ENCODE measurements around the gene ADAMTS10. TPM values are rescaled to one million over a fixed set of nuclear protein-coding genes. Genes with fewer than 3 reads are reported as not detected.
"Not testable (repeated sequence)": the region's sequence is repeated elsewhere in the genome, so short reads cannot be mapped to it uniquely, and the experiment has no call there.

ADAMTS10 gene
- total RNA-seq, 1 donor from 2014 or later, result 0.80 TPM

DNA sequence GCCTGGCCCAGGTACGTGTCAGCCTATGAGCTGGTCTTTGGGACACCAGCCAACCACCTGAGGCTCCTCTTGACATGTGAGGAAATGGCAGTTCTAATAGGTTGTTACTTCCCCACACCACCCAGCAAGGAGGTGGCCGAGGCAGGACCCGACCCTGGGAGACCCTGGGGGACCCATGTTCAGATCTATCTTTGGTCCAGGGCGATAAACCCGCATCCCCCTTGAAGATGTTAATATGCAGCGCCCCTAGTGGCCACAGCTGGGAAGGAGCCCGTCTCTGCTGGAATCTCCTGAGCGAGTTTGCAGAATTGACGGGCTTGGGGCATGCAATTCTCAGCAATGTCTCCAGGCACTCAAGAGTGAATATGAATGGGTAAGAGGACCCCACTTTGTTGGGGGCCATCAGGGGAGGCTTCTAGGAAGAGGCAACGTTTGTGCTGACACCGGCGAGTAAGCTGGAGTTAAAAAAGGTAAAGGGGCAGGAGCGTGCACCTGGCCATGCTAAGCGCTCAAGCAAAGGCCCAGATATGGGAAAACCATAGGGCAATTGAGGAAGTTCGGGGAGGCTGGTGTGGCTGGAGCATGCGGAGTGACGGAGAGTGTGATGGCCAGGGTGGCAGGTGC is 31.8 kb downstream of the ADAMTS10 start:
- peaks cover 4% of the 10 kb centered on the region for H3K27me3 Mint-ChIP-seq (ENCODE audit: low read depth)
- H3K9me3 Mint-ChIP-seq, result no peaks in the 10 kb centered on the region
- H3K4me1 Mint-ChIP-seq (ENCODE audit: low read depth), result peaks cover 40% of the 10 kb centered on the region
- no peak overlapping the region for H3K27ac Mint-ChIP-seq
- peak; percentile 73 for DNase-seq (ENCODE audit: low spot score)
- intact Hi-C loops (cut with micrococcal nuclease), result loop anchor here (5.0 kb wide), 1 partner anchor 226 kb away; no protein-coding TSS in a partner anchor
- H3K36me3 Mint-ChIP-seq (ENCODE audit: low read depth), result peaks cover 18% of the 10 kb centered on the region
- peak overlapping the region; percentile 20 for H3K4me3 Mint-ChIP-seq (ENCODE audit: low read depth)

DNA sequence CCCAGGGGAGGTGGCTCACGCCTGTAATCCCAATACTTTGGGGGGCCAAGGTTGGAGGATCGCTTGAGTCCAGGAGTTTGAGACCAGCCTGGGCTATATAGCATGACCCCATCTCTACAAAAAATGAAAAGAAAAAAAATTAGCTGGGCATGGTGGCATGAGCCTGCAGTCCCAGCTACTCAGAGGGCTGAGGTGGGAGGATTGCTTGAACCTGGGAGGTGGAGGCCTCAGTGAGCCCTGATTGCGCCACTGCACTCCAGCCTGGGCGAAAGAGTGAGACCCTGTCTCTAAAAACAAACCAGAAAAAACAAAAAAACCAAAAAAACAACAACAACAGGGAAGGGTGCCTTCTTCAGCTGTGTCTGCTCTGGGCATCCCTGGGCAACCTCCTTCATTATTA is 32.8 kb downstream of the ADAMTS10 start:
- H3K4me1 Mint-ChIP-seq (ENCODE audit: low read depth), result peaks cover 48% of the 10 kb centered on the region
- peaks cover 26% of the 10 kb centered on the region for H3K36me3 Mint-ChIP-seq (ENCODE audit: low read depth)
- H3K9me3 Mint-ChIP-seq, result no peaks in the 10 kb centered on the region
- no peak overlapping the region for H3K4me3 Mint-ChIP-seq (ENCODE audit: low read depth)
- peak overlapping the region; percentile 85 for H3K27ac Mint-ChIP-seq
- intact Hi-C loops (cut with micrococcal nuclease), result loop anchor here (5.0 kb wide), 1 partner anchor 225 kb away; no protein-coding TSS in a partner anchor
- H3K27me3 Mint-ChIP-seq (ENCODE audit: low read depth), result peaks cover 4% of the 10 kb centered on the region
- DNase-seq (ENCODE audit: low spot score), result no peak

DNA sequence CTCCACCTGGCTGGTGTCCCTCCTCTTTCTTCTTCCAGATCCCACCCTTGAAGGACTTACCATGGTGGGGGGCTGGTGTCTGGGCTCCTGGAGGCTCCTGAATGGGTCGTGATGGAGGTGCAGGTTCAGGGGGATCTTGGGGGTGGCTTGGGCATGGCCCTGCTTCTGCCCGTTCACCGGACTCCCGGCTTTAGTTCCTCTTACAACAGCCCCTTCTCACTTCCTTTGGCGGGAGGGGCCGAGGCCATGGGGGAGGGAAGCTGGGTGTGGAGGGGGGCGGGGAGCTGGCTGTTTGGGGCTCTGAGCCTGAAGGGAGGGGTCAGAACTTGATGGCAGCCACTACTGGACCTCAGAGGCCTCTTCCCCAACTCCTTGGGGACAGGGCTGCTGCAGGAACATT is 33.3 kb downstream of the ADAMTS10 start, which contains the start of gene MYO1F:
TSS of gene MYO1F (minus strand) at position 196 of the 400 bp plus-strand sequence. CDS start at position 63, 133 bp downstream.
- Mint-ChIP-seq H3K27me3 (ENCODE audit: low read depth) (peaks cover 4% of the 10 kb centered on the region), H3K36me3 (ENCODE audit: low read depth) (peaks cover 26% of the 10 kb centered on the region), H3K9me3 (no peaks in the 10 kb centered on the region), H3K4me1 (ENCODE audit: low read depth) (peaks cover 51% of the 10 kb centered on the region), H3K4me3 (ENCODE audit: low read depth) (peak within 1 kb of the TSS; percentile 93), H3K27ac (peak within 1 kb of the TSS; percentile 85)
- intact Hi-C loops (cut with micrococcal nuclease), result loop anchor here (5.0 kb wide), 1 partner anchor 225 kb away; no protein-coding TSS in a partner anchor
- no peak for DNase-seq (ENCODE audit: low spot score)

DNA sequence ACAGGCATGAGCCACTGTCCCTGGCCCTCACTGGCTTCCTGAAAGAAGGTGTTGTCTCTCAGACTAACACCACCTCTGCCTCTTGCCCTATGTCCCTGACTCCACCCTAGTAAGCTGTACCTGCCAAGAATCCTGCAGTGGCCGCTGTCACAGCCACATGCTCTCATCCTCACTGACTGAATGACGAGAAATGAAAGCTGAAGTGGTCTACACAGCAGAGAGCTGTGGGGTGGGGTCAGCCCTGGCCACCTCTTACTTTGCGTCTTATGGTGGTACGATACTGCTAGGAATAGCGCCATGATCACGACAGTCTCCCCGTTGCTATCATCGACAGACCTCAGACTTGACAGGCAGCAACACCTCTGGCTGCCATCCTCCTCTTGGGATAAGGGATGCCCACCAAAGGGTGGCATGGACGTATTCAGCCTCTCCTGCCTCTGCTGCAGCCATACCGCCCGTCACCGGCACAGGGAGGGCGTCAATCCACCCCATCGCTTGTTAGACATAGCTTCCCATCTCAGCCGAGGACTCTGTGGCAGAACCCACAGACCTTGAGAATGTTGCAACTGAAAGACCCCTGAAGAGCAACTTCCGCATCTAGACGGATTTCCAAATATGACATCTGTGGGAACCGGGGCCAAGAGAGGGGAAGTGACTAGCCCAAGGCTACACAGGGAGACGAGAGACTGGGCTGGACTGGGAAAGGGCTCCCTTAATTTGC is 34.1 kb downstream of the ADAMTS10 start:
- intact Hi-C loops (cut with micrococcal nuclease), result loop anchor here (5.0 kb wide), 1 partner anchor 224 kb away; no protein-coding TSS in a partner anchor
- H3K9me3 Mint-ChIP-seq, result no peaks in the 10 kb centered on the region
- no peak for DNase-seq (ENCODE audit: low spot score)
- H3K4me1 Mint-ChIP-seq (ENCODE audit: low read depth), result peaks cover 55% of the 10 kb centered on the region
- peak overlapping the region; percentile 85 for H3K27ac Mint-ChIP-seq
- peaks cover 26% of the 10 kb centered on the region for H3K36me3 Mint-ChIP-seq (ENCODE audit: low read depth)
- peaks cover 4% of the 10 kb centered on the region for H3K27me3 Mint-ChIP-seq (ENCODE audit: low read depth)
- peak overlapping the region; percentile 93 for H3K4me3 Mint-ChIP-seq (ENCODE audit: low read depth)

DNA sequence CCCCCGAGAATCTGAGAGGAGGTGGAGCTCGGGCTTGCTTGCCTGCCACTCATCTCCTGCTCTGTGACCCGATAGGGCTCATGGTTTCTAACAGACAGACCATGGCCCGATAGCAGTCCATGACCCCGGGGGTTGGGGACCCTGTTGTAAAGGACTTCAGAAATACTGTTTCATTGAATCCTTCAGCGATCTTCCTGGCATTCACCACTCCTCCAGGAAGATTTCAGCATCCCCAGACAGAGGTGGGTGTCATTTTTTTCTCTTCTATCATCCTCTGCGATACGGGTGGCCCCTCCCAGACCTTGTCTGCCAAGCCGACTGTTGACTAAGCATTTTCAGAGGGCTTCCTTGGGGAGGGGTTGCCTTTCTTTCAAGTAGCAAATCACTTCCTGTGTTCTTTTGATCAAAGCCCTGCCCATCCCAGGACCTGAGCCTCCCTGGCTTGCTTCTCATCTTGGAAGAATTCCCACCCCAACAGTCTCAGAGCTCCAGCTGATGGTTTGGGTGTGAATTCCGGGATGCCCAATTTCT is 35.0 kb downstream of the ADAMTS10 start:
- Mint-ChIP-seq H3K4me3 (ENCODE audit: low read depth) (peak overlapping the region; percentile 93), H3K4me1 (ENCODE audit: low read depth) (peaks cover 61% of the 10 kb centered on the region), H3K9me3 (no peaks in the 10 kb centered on the region)

DNA sequence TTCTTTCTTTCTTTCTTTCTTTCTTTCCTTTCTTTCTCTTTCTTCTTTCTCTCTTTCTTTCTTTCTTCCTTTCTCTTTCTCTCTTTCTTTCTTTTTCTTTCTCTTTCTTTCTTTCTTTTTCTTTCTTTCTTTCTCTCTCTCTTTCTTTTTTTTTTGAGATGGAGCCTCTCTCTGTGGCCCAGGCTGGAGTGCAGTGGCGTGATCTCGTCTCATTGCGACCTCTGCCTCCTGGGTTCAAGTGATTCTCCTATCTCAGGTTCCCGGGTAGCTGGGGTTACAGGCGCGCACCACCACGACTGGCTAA is 35.9 kb downstream of the ADAMTS10 start:
- Mint-ChIP-seq H3K4me3 (ENCODE audit: low read depth) (peak overlapping the region; percentile 93), H3K36me3 (ENCODE audit: low read depth) (peaks cover 26% of the 10 kb centered on the region), H3K27ac (peak overlapping the region; percentile 36), H3K4me1 (ENCODE audit: low read depth) (peaks cover 67% of the 10 kb centered on the region)
- H3K9me3 Mint-ChIP-seq; H3K27me3 Mint-ChIP-seq (ENCODE audit: low read depth); intact Hi-C loops (cut with micrococcal nuclease); DNase-seq (ENCODE audit: low spot score): not testable (repeated sequence)

More for the DNA sequence above, 35.0 kb downstream of the ADAMTS10 start:
- H3K36me3 Mint-ChIP-seq (ENCODE audit: low read depth), result peaks cover 26% of the 10 kb centered on the region
- peak overlapping the region; percentile 85 for H3K27ac Mint-ChIP-seq
- intact Hi-C loops (cut with micrococcal nuclease), result loop anchor here (5.0 kb wide), 1 partner anchor 223 kb away; no protein-coding TSS in a partner anchor
- peak; percentile 46 for DNase-seq (ENCODE audit: low spot score)
- peaks cover 4% of the 10 kb centered on the region for H3K27me3 Mint-ChIP-seq (ENCODE audit: low read depth)

DNA sequence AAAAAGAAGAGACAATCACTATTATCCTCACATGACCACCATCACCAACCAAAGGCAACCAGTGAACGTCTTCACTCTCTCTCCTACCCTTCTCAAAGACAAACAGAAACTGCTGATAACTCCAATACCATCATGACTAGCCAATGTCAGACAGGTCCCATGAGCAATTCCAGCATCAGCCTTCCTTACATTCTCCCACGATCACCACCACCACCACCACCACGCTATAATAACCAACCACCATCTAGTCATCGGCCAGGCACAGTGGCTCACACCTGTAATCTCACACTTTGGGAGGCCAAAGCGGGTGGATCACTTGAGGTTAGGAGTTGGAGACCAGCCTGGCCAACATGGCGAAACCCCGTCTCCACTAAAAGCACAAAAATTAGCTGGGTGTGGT is 37.2 kb downstream of the ADAMTS10 start:
- Mint-ChIP-seq H3K36me3 (ENCODE audit: low read depth) (peaks cover 34% of the 10 kb centered on the region), H3K4me3 (ENCODE audit: low read depth) (peak overlapping the region; percentile 62), H3K27me3 (ENCODE audit: low read depth) (no peaks in the 10 kb centered on the region), H3K9me3 (no peaks in the 10 kb centered on the region), H3K4me1 (ENCODE audit: low read depth) (peaks cover 70% of the 10 kb centered on the region), H3K27ac (peak overlapping the region; percentile 57)
- intact Hi-C loops (cut with micrococcal nuclease), result no loop called here
- DNase-seq (ENCODE audit: low spot score), result no peak

DNA sequence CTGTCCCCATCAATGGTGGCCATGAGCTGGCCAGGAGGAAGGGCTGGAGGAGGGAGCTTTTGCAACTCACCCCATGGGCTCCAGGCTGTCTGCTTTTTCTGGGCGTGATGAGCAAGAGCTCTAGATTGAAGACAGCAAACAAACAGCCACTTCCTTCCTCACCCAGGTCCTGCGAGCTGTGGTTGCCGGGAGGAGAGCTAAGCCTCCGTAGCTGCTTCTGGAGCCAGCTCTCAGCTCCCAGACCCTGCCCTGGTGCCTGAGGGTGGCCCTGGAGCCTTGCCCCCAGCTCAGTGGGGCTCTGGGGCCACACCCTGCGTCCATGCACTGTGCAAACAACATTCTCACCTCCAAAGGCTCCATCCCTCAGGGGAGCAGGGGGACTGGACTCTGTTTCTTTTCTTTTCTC is 39.5 kb downstream of the ADAMTS10 start:
- Mint-ChIP-seq H3K27me3 (ENCODE audit: low read depth) (no peaks in the 10 kb centered on the region), H3K4me1 (ENCODE audit: low read depth) (peaks cover 62% of the 10 kb centered on the region), H3K27ac (peak overlapping the region; percentile 95), H3K4me3 (ENCODE audit: low read depth) (peak overlapping the region; percentile 72), H3K36me3 (ENCODE audit: low read depth) (peaks cover 34% of the 10 kb centered on the region), H3K9me3 (no peaks in the 10 kb centered on the region)
- intact Hi-C loops (cut with micrococcal nuclease), result no loop called here
- DNase-seq (ENCODE audit: low spot score), result peak; percentile 62

DNA sequence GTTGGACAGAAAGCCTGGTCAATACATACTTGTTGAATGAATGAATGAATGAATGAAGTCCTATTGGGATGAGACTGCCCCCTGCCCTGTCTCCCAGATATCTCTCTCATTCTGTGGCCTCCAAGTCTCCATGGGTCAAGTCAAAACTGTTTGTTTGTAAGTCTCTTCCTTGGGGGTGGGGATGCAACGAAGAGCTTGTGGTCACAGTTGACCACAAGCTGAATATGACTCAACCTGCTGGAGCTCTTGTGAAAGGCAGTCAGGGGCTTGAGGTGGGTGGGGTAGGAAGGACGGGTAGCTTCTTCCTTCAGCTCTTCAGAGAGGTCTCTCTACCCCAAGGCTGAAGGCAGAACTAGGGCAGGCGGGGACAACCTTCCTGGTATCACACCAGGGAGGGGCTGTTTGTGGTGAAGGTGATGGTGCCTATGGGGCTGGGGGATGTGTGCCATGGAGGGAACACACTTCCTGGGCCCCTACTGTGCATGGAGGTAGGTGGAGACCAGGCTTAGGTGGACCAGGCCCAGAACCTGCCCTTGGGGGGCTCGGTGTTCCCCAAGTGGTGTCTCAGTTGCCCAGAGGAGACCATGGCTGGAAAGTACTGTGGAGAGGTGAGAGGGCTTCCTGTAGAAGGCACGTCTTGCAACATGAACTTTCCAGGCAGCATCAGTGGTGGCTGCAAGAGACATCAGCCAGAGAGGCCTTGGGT is 41.3 kb downstream of the ADAMTS10 start:
- Mint-ChIP-seq H3K9me3 (no peaks in the 10 kb centered on the region), H3K27me3 (ENCODE audit: low read depth) (no peaks in the 10 kb centered on the region), H3K27ac (peak overlapping the region; percentile 95), H3K4me3 (ENCODE audit: low read depth) (peak overlapping the region; percentile 69), H3K4me1 (ENCODE audit: low read depth) (peaks cover 53% of the 10 kb centered on the region), H3K36me3 (ENCODE audit: low read depth) (peaks cover 28% of the 10 kb centered on the region)
- peak; percentile 80 for DNase-seq (ENCODE audit: low spot score)
- intact Hi-C loops (cut with micrococcal nuclease), result loop anchor here (2.0 kb wide), 1 partner anchor 52 kb away; no protein-coding TSS in a partner anchor

DNA sequence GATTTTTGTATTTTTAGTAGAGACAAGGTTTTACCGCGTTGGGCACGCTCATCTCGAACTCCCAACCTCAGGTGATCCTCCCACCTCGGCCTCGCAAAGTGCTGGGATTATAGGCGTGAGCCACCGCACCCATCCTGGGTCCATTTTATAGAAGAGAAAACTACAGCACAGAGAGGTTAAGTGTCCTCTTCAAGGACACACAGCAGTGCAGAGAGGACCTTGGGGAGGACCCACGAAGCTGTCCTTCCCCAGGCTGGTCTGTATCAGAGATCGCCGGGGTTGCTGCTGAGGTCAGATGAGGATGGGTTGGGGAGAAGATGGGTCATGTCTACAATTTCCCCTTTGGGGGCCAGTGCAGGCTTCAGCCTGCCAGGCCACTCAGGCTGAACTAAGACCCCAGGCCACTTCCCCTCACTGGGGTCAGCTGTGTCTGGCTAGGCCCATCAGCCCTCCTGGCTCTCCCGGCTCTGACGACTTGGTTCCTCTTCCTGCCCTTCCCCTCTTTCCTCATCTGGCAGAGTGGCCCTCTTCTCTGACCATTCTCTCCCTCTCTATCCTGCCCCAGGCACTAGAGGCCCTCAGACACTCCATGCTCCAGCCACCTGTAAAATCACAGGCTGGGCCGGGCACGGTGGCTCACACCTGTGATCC is 42.9 kb downstream of the ADAMTS10 start:
- intact Hi-C loops (cut with micrococcal nuclease), result loop anchor here (2.0 kb wide), 1 partner anchor 51 kb away; no protein-coding TSS in a partner anchor
- no peaks in the 10 kb centered on the region for H3K9me3 Mint-ChIP-seq
- peaks cover 24% of the 10 kb centered on the region for H3K36me3 Mint-ChIP-seq (ENCODE audit: low read depth)
- H3K27ac Mint-ChIP-seq, result peak overlapping the region; percentile 60
- H3K4me3 Mint-ChIP-seq (ENCODE audit: low read depth), result no peak overlapping the region
- H3K4me1 Mint-ChIP-seq (ENCODE audit: low read depth), result peaks cover 41% of the 10 kb centered on the region
- DNase-seq (ENCODE audit: low spot score), result no peak
- no peaks in the 10 kb centered on the region for H3K27me3 Mint-ChIP-seq (ENCODE audit: low read depth)

DNA sequence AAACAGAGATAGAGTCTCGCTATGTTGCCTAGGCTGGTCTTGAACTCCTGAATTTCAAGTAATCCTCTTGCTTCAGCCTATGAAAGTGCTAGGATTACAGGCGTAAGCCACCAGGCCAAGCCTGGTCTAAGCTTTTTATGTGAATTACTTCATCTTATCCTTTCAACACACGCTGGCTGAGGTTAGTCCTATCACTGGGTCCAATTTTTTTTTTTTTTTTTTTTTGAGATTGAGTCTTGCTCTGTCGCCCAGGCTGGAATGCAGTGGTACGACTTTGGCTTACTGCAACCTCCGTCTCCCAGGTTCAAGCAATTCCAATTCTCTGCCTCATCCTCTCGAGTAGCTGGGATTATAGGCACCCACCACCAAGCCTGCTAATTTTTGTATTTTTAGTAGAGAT is 43.7 kb downstream of the ADAMTS10 start:
- intact Hi-C loops (cut with micrococcal nuclease), result no loop called here
- H3K27ac Mint-ChIP-seq, result no peak overlapping the region
- H3K4me1 Mint-ChIP-seq (ENCODE audit: low read depth), result peaks cover 36% of the 10 kb centered on the region

DNA sequence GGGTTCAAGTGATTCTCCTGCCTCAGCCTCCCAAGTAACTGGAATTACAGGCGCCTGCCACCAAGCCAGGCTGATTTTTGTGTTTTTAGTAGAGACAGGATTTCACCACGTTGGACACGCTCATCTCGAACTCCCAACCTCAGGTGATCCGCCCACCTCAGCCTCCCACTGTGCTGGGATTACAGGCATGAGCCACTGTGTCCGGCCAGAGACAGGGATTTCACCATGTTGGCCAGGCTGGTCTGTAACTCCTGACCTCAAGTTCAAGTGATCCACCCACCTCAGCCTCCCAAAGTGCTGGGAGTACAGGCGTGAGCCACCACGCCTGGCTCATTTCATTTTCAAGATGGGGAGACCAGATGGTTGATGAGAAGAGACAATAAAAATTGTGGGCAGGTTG is 45.6 kb downstream of the ADAMTS10 start:
- intact Hi-C loops (cut with micrococcal nuclease); H3K4me3 Mint-ChIP-seq (ENCODE audit: low read depth); H3K27ac Mint-ChIP-seq; H3K9me3 Mint-ChIP-seq; DNase-seq (ENCODE audit: low spot score); H3K27me3 Mint-ChIP-seq (ENCODE audit: low read depth): not testable (repeated sequence)
- Mint-ChIP-seq H3K36me3 (ENCODE audit: low read depth) (peaks cover 25% of the 10 kb centered on the region), H3K4me1 (ENCODE audit: low read depth) (peaks cover 28% of the 10 kb centered on the region)

More for the DNA sequence above, 43.7 kb downstream of the ADAMTS10 start:
- no peaks in the 10 kb centered on the region for H3K27me3 Mint-ChIP-seq (ENCODE audit: low read depth)
- H3K4me3 Mint-ChIP-seq (ENCODE audit: low read depth), result no peak overlapping the region
- H3K9me3 Mint-ChIP-seq, result no peaks in the 10 kb centered on the region
- DNase-seq (ENCODE audit: low spot score), result no peak
- H3K36me3 Mint-ChIP-seq (ENCODE audit: low read depth), result peaks cover 25% of the 10 kb centered on the region

Measured in activated T-helper 2 cell treated with anti-CD3 and anti-CD28 coated beads, Interferon-gamma antibody, Interleukin-2, Interleukin-4, amounts not matched to agents 10 μg/mL and 5 μg/mL and 100 μg/mL, durations not matched to agents 14 hours and 24 hours and 36 hours (primary cell).